Camera-type eye (tissue), 1 donor: ENCODE data around the gene SPOCK3. TPM values are rescaled to one million over a fixed set of nuclear protein-coding genes. Genes with fewer than 3 reads are reported as not detected.

Experiments used
- total RNA-seq: library from RNA; depleted of rRNA; stranded (reverse); fragments of >200 nt; gene quantifications from one replicate; pipeline ENCODE4 v1.2.3, GENCODE V29; 2014

SPOCK3 gene
- total RNA-seq, result 22.1 TPM

DNA sequence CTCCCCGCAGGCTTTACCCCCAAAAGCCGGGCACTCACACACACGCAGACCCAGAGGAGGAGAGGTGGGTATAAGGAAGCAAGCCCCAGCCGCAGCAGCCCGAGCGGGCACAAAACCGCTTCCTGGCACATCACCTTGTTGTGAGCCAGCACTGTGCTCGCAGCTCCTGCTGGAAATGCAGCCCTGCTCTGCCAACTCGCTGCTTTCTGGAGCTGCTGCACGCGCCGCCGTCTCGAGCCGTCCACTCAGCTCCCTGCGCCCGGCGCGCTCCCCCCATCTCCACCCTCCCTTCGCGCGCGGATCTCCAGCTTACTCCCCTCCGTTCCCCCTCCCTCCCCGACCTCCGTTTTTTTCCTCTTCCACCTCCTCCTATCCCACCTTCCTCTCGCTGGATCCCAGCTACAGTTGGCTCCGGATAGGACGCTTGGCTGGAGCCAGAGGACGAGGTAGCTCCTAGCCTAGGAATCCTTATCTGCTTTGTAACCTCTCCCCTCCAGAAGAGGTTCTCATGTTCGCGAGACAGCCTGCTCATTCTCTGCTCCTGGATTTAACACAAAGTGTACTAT, at the start of gene SPOCK3:
SPOCK3 (minus strand) TSS at position 179 of the 566 bp plus-strand sequence.

